ENCODE data around the gene PDK4.

The PDK4 gene

GRCh38 chr7:95549818-95550529, 46.3 kb downstream of the PDK4 start:
- no peak for DNase-seq (ENCODE audit: extremely low spot score)
- no peak for TF ChIP-seq CTCF (IDR thresholded peaks at IDR 0.05; ENCODE audit: control extremely low read depth, extremely low read depth, low read depth, missing control alignments)
- POLR2A ChIA-PET, result no interaction called here
- CTCF ChIA-PET, result interaction anchor here (0.9 to 1.4 kb wide), 3 partner anchors 119 to 142 kb away, joined by 3 to 4 read pairs (median 3); no protein-coding TSS in a partner anchor

GRCh38 chr7:95547361-95548348, 48.7 kb downstream of the PDK4 start:
- no peak for TF ChIP-seq CTCF (IDR thresholded peaks at IDR 0.05; ENCODE audit: control extremely low read depth, extremely low read depth, low read depth, missing control alignments)
- ChIA-PET CTCF (interaction anchor here (1.1 to 1.5 kb wide), 3 partner anchors 8 to 143 kb away, joined by 3 to 9 read pairs (median 4); no protein-coding TSS in a partner anchor), POLR2A (no interaction called here)

GRCh38 chr7:95546647-95547046, 49.7 kb downstream of the PDK4 start:
- TF ChIP-seq CTCF (IDR thresholded peaks at IDR 0.05; ENCODE audit: control extremely low read depth, extremely low read depth, low read depth, missing control alignments), result no peak
- ChIA-PET CTCF (interaction anchor here (1.1 to 3.3 kb wide), 4 partner anchors 126 to 144 kb away, joined by 3 to 18 read pairs (median 6); no protein-coding TSS in a partner anchor), POLR2A (no interaction called here)
- DNase-seq (ENCODE audit: extremely low spot score), result no peak

More at GRCh38 chr7:95547361-95548348, 48.7 kb downstream of the PDK4 start:
- no peak for DNase-seq (ENCODE audit: extremely low spot score)

GRCh38 chr7:95545673-95546072, 50.6 kb downstream of the PDK4 start:
- no peak for TF ChIP-seq CTCF (IDR thresholded peaks at IDR 0.05; ENCODE audit: control extremely low read depth, extremely low read depth, low read depth, missing control alignments)
- ChIA-PET POLR2A (no interaction called here), CTCF (interaction anchor here (1.4 to 3.3 kb wide), 5 partner anchors 17 to 146 kb away, joined by 3 to 18 read pairs (median 7); no protein-coding TSS in a partner anchor)

GRCh38 chr7:95545007-95545615, 51.2 kb downstream of the PDK4 start:
- DNase-seq (ENCODE audit: extremely low spot score), result no peak

More at GRCh38 chr7:95545673-95546072, 50.6 kb downstream of the PDK4 start:
- no peak for DNase-seq (ENCODE audit: extremely low spot score)

More at GRCh38 chr7:95545007-95545615, 51.2 kb downstream of the PDK4 start:
- ChIA-PET POLR2A (interaction anchor here (0.9 kb wide), 1 partner anchor 141 kb away, joined by 6 read pairs; no protein-coding TSS in a partner anchor), CTCF (interaction anchor here (0.8 to 3.3 kb wide), 8 partner anchors 10 to 147 kb away, joined by 3 to 18 read pairs (median 6); no protein-coding TSS in a partner anchor)
- peak; percentile 31 for TF ChIP-seq CTCF (IDR thresholded peaks at IDR 0.05; ENCODE audit: control extremely low read depth, extremely low read depth, low read depth, missing control alignments)

All from GM10248 (cell line).